DMS79 treated with DMSO at 0.1 percent for 48 hours (cell line): ENCODE results near the gene PLIN5.
A peak's percentile ranks its signal among the peaks of the same experiment; 100 is the strongest.
"Not testable (repeated sequence)": the region's sequence is repeated elsewhere in the genome, so short reads cannot be mapped to it uniquely, and the experiment has no call there.

Experiments used
- DNase-seq: peaks from one replicate; lab custom pipeline; 2025; lab: John Stamatoyannopoulos, UW

PLIN5 gene

GRCh38 chr19:4567584-4568071 lies 32.6 kb upstream of the PLIN5 start:
- DNase-seq = no peak

GRCh38 chr19:4566402-4567051 lies 31.5 kb upstream of the PLIN5 start:
- peak; percentile 30 for DNase-seq

GRCh38 chr19:4563562-4563961 lies 28.5 kb upstream of the PLIN5 start:
- not testable (repeated sequence) for DNase-seq

GRCh38 chr19:4562085-4562484 lies 27.1 kb upstream of the PLIN5 start:
- not testable (repeated sequence) for DNase-seq

DNA sequence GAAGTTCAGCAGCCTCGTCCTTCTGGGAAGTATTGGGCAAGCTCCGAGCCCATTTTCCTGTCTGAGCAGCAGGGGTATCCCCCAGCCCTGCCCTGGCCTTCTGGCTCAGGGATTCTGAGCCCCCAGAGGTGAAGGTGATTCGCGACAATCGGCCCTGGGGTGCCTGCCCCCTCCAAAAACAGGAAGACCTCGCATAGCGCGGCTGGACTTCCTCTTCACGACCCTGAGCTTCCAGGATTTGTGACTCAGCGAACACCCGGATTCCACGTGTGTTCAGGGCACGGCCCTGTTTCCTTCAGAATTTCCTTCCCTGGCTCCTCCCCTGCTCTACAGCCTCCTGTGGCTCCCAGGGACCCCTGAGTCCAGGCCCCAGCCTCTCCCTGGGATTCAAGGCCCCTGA lies 24.5 kb upstream of the PLIN5 start, which contains the start of gene SEMA6B:
Gene SEMA6B (minus strand): TSS at position 116 of the 400 bp plus-strand sequence. CDS start 1,227 bp downstream, outside the sequence.
- no peak for DNase-seq

DNA sequence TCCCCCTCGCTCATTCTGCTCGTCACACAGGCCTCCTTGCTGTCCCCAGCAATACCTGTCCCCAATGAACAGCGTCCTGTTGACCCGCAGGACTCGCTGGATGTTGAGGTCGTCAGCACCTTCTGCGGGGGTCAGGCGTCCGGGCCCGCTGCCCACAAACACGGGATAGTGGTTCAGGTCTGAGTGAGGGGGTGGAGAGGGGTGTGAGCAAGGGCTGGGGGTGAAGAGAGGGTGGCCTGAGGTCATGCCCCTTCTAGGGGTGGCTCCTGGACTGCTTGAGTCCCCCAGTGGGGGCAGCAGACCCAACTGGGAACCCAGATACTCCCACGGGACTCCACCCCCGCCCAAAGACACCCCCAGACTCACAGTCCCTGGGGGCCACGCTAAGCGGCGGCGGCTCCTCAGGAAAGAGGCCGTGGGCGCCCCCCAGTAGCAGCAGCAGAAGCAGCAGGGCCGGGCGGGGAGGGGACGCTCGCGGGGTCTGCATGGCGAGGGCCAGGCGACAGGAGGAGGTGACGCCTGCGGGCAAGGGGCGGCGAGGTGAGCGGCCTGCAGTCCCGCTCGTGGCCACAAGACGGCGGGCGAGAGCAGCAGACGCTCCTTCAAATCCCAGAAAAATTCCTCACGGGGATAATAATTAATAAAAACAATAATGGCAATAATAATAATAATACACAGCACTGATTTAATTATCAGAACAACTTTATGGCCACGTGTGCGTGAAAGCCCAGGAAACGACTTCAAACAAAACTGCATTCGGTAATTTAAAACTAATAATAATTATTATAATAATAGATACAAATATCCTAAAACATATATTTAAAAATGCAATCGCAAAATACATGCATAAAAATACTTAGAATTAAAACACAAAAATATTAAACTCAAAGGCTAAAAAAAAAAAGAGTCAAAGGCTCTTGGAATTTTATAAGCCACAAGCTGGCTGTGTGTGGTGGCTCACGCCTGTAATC lies 23.2 kb upstream of the PLIN5 start:
- peak; percentile 13 for DNase-seq

DNA sequence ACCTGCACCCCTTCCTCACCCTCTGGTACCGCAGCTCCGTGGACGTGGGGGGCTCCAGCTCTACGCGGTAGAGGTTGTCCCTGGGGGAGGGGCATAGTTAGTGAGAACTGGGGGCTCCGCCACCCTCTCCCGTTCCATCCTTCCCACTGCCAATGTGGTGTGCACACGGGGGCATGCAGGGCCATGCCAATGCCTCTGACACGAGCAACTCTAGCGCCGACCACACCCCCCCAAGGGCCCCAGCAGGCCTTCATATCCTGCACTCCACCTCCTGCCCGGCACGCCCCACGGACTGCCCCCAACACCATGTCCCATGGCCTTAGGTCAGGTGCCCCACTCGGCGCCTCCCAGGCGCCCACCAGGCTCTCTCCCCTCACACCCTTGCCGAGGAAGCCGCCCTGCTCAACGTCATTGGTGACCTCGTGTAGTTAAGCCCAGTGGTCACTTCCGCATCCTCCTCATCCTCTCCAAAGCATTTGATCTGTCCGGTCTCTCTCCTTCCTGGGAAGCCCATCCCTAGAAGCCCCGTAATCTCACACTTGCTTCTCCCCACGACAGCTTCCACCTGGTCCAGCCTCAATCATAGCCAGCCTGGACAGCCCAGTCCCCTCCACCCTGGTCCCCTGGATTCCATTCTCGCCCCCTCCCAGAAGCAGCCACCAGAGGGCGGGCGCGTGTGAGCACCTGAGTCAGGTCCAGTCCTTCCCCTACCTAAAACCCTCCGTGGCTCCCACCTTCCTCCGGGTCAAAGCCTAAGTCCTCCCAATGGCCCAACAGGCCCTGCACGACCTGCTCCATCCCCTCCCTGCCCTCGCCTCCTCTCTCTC lies 22.3 kb upstream of the PLIN5 start:
- no peak for DNase-seq

- no peak for DNase-seq
Observed at GRCh38 chr19:4556597-4557127, 21.6 kb upstream of the PLIN5 start.

- DNase-seq = no peak
Observed at GRCh38 chr19:4555657-4556561, 20.9 kb upstream of the PLIN5 start.

GRCh38 chr19:4554717-4555116 lies 19.7 kb upstream of the PLIN5 start:
- no peak for DNase-seq

DNA sequence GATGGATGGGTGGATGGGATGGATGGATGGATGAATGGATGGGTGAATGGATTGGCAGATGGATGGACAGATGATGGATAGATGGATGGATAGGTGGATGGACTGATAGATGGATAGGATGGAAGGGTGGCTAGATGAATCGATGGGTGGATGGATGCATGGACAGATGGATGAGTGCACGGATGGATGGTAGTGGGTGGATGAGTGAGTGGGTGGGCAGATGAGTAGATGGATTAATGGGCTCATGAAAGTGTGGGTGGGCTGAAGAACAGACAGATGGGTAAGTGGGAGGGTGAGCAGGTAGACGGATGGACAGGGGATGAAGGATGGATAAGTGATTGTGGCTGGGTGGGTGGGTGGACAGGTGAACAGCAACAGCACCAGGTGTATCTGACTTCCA lies 18.8 kb upstream of the PLIN5 start:
- no peak for DNase-seq

- no peak for DNase-seq
Observed at GRCh38 chr19:4553092-4553695, 18.2 kb upstream of the PLIN5 start.

DNA sequence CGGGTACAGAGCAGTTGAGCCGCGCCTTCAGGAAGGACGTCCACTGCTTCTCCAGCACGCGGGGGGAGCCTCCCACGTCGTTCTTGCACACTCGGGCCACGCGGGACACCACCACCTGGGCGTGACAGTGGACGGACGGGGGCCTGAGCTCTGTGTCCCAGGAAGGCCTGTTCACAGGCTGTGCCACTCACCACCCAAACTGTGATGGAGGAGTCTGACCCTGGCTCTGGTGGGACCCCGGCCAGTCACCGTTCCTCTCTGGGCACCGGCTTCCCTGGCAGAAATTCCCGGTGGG lies 17.4 kb upstream of the PLIN5 start:
- DNase-seq = no peak

- DNase-seq = no peak
Observed at GRCh38 chr19:4550479-4551050, 15.5 kb upstream of the PLIN5 start.

DNA sequence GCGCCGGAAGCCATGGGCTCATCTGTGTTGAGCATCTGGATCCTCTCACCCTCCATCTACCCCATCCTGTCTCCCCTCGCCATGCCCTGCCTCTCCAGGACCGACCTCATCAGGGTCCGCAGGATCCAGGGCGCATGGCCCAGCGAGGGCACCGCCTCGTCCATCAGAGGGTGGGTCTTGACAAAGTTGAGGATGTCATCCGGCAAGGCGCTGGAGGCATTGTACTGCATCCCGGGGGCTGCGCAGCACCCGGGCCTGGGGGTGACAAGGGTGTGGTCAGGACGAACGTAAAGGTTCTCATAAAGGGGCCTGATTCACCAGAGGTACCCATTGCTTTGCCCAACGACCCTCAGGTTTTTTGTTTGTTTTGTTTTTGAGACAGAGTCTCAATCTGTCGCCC lies 15.0 kb upstream of the PLIN5 start:
- DNase-seq = no peak

DNA sequence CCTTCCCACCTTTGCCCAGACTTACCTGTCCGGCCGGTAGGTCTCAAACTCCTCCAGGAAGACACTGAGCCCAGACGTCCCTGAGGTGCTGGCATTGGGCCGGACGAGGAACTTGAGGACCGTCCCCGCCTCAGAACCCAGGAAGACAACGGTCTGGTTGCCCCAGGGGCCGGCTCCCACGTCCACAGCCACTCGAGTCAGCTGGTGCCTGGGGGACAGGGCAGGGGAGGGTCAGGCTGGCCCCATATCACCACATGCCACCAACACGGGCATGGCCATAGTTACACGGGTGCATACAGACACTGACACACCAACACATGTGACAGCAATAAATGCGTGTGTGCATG lies 13.2 kb upstream of the PLIN5 start:
- no peak for DNase-seq

DNA sequence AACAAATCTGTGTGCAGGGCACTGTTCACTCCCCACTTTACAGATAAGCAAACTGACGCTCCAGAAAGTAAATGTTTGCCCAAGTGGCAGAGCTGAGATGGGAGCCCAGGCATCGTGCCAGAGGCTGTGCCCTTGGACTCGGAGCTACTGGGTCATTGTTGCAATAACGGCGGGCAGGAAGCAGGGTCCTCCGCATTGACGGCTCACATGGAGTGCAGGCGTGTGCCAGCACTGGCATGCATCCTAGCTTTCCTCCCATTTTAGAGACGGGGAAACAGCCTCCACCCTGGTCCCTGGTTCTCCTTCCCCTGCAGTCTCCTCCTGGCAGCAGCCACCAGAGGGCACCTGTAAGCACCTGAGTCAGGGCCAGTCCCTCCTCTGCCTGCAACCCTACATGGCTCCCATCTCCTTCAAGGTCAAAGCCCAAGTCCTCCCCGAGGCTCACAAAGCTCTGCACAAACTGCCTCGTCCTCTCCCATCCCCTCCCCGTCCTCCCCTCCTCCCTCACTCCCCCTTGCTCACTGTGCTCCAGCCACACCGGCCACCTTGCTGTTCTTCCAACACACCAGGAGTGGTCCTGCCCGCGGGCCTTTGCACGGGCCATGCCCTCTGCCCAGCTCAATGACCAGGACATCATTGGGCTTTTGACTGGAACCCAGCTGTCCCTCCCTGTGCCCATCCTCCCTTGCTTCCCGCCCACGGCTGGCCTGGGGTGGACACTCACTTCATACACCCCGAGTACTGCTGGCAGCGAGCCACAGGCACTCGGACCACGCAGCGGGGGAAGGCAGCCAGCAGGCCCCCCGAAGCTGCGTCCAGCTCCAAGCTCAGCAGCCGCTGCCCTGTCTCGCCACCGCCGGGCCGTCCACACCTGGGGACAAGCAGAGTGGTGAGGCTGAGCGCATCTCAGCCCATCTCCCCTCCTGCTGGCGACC lies 12.5 kb upstream of the PLIN5 start:
- DNase-seq = no peak

DNA sequence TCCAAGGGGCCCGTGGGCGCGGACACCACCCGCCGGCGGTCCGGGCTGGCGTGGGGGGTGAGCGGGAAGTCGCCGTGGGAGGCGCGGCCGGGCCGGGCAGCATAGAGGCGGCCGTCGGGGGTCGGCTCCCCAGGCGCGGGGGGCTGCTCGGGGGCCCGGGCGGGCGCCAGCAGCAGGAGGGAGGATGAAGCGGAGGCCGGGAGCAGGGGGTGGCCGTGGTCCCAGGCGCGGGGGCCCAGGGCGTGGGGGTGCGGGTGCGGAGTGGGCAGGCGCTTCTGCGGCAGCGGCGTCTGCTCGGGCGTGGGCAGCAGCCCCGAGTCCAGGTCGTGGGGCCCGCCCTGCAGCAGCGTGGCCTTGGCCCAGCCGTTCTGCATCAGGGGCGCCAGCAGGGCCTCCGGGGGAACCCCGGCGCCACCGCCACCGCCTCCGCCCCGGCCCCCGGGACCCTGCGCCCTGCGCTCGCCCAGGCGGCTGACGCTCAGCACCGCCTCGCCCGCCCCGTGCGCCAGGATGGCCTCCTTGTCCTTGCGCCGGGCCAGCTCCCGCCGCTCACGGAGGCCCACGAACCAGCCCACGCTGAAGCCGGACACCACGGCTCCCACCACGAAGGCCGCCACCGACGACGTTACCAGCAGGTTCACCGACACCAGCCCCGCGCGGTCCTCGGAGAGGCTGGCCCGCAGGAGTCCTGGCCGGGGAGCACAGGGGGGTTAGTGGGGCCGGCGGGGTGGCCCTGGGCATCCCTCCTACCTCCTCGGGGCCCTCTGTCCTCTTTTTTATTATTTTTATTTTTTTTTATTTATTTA lies 9.0 kb upstream of the PLIN5 start:
- DNase-seq = no peak
